ENCODE data around the gene ARHGEF39.

- TF ChIP-seq CTCF (IDR thresholded peaks at IDR 0.05): no peak
- TF ChIP-seq POLR2A (IDR thresholded peaks at IDR 0.05): no peak
- TF ChIP-seq POLR2AphosphoS5 (IDR thresholded peaks at IDR 0.05): no peak
These were observed 22.3 kb upstream of the ARHGEF39 start for GRCh38 chr9:35687306-35687705.

All from breast epithelium (tissue), 3 donors.